Effector memory CD8-positive, alpha-beta T cell (primary cell): ENCODE results near the gene HIPK3.
A peak's percentile ranks its signal among the peaks of the same experiment; 100 is the strongest.
"Not testable (repeated sequence)": the region's sequence is repeated elsewhere in the genome, so short reads cannot be mapped to it uniquely, and the experiment has no call there.

ENCODE experiments used
- ATAC-seq: fragments of 150-1000 bp; cut with Tn5 transposase; replicated peaks from 2 replicates; pipeline ENCODE4 v1.10.0; 2021; ENCODE audit warnings: mild to moderate bottlenecking, moderate library complexity
- DNase-seq, 3 experiments: peaks; one replicate each; pipeline ENCODE4 v3.0.0; 2021
- H3K27ac Mint-ChIP-seq, 2 donors: one replicate each; pipeline ENCODE4 v1.8.0; 2022; ENCODE audit warnings: mild to moderate bottlenecking in 2 of 2, mixed read lengths in 2 of 2, moderate library complexity in 2 of 2
- H3K27me3 Mint-ChIP-seq, 2 donors: one replicate each; pipeline ENCODE4 v1.8.0; 2022; ENCODE audit warnings: mixed read lengths in 2 of 2
- H3K36me3 Mint-ChIP-seq: one replicate; pipeline ENCODE4 v1.8.0; 2022; ENCODE audit warnings: mild to moderate bottlenecking, moderate library complexity, mixed read lengths; ENCODE audit not compliant: insufficient read depth
- H3K4me1 Mint-ChIP-seq, 2 donors: one replicate each; pipeline ENCODE4 v1.8.0; 2022; ENCODE audit warnings: low read depth in 2 of 2, mixed read lengths in 2 of 2
- H3K4me3 Mint-ChIP-seq, 2 donors: one replicate each; pipeline ENCODE4 v1.8.0; 2022; ENCODE audit warnings: mild to moderate bottlenecking in 2 of 2, mixed read lengths in 2 of 2, moderate library complexity in 2 of 2
- H3K9me3 Mint-ChIP-seq, 2 donors: one replicate each; pipeline ENCODE4 v1.8.0; 2022; ENCODE audit warnings: mixed read lengths in 2 of 2

HIPK3 gene

GRCh38 chr11:33242575-33242974, 14.6 kb upstream of the HIPK3 start:
- no peak overlapping the region for H3K4me3 Mint-ChIP-seq
- no peaks in the 10 kb centered on the region for H3K9me3 Mint-ChIP-seq
- peaks cover 20 to 29% of the 10 kb centered on the region in 2 donors for H3K27me3 Mint-ChIP-seq
- no peak for DNase-seq
- no peak for ATAC-seq
- no peaks in the 10 kb centered on the region for H3K4me1 Mint-ChIP-seq
- H3K36me3 Mint-ChIP-seq: no peaks in the 10 kb centered on the region
- H3K27ac Mint-ChIP-seq: no peak overlapping the region

- not testable (repeated sequence) for ATAC-seq
These were observed 13.5 kb upstream of the HIPK3 start for GRCh38 chr11:33243654-33244053.

GRCh38 chr11:33248416-33248971, 8.7 kb upstream of the HIPK3 start:
- no peak for DNase-seq

More at GRCh38 chr11:33243654-33244053, 13.5 kb upstream of the HIPK3 start:
- not testable (repeated sequence) for H3K4me3 Mint-ChIP-seq, H3K36me3 Mint-ChIP-seq, H3K4me1 Mint-ChIP-seq, DNase-seq, H3K27ac Mint-ChIP-seq, H3K9me3 Mint-ChIP-seq
- peaks cover 28 to 40% of the 10 kb centered on the region in 2 donors for H3K27me3 Mint-ChIP-seq

GRCh38 chr11:33256031-33256812, 959 bp upstream of the HIPK3 start:
- peak overlapping the region; percentile 93 to 99 for H3K4me3 Mint-ChIP-seq
- ATAC-seq (no peak), DNase-seq (no peak)
- peaks cover 0 to 1% of the 10 kb centered on the region in 2 donors for H3K27me3 Mint-ChIP-seq
- peak overlapping the region; percentile 98 to 99 for H3K27ac Mint-ChIP-seq
- no peaks in the 10 kb centered on the region for H3K9me3 Mint-ChIP-seq
- peaks cover 15 to 27% of the 10 kb centered on the region in 2 donors for H3K4me1 Mint-ChIP-seq
- peaks cover 11% of the 10 kb centered on the region for H3K36me3 Mint-ChIP-seq

More at GRCh38 chr11:33248416-33248971, 8.7 kb upstream of the HIPK3 start:
- H3K36me3 Mint-ChIP-seq: no peaks in the 10 kb centered on the region
- H3K27me3 Mint-ChIP-seq: peaks cover 30 to 34% of the 10 kb centered on the region in 2 donors
- no peaks in the 10 kb centered on the region for H3K4me1 Mint-ChIP-seq
- no peaks in the 10 kb centered on the region for H3K9me3 Mint-ChIP-seq
- H3K4me3 Mint-ChIP-seq: no peak overlapping the region
- H3K27ac Mint-ChIP-seq: no peak overlapping the region
- ATAC-seq: no peak

- peaks cover 21 to 32% of the 10 kb centered on the region in 2 donors for H3K4me1 Mint-ChIP-seq
- H3K4me3 Mint-ChIP-seq: peak overlapping the region; percentile 93 to 99
- H3K27ac Mint-ChIP-seq: peak overlapping the region; percentile 98 to 99
- ATAC-seq (no peak), DNase-seq (no peak)
- peaks cover 13% of the 10 kb centered on the region for H3K36me3 Mint-ChIP-seq
- H3K27me3 Mint-ChIP-seq: no peaks in the 10 kb centered on the region
- no peaks in the 10 kb centered on the region for H3K9me3 Mint-ChIP-seq
These were observed 395 bp upstream of the HIPK3 start for GRCh38 chr11:33256813-33257159.

- peak overlapping the region; percentile 98 to 99 for H3K27ac Mint-ChIP-seq
- no peaks in the 10 kb centered on the region for H3K9me3 Mint-ChIP-seq
- H3K4me3 Mint-ChIP-seq: peak overlapping the region; percentile 93 to 99
- peak; percentile 67 for ATAC-seq
- peak; percentile 57 to 76 (median 70) for DNase-seq
- H3K27me3 Mint-ChIP-seq: no peaks in the 10 kb centered on the region
- H3K4me1 Mint-ChIP-seq: peaks cover 28 to 42% of the 10 kb centered on the region in 2 donors
- H3K36me3 Mint-ChIP-seq: peaks cover 14% of the 10 kb centered on the region
These were observed 883 bp downstream of the HIPK3 start for GRCh38 chr11:33257897-33258630.

- Mint-ChIP-seq H3K4me1 (peaks cover 32 to 46% of the 10 kb centered on the region in 2 donors), H3K27me3 (no peaks in the 10 kb centered on the region), H3K27ac (peak overlapping the region; percentile 98 to 99), H3K36me3 (peaks cover 14% of the 10 kb centered on the region), H3K9me3 (no peaks in the 10 kb centered on the region), H3K4me3 (peak overlapping the region; percentile 93 to 99)
- ATAC-seq (peak; percentile 2), DNase-seq (no peak)
These were observed 1.5 kb downstream of the HIPK3 start for GRCh38 chr11:33258631-33259205.

GRCh38 chr11:33259869-33260268, 2.7 kb downstream of the HIPK3 start:
- DNase-seq: no peak
- ATAC-seq: no peak
- Mint-ChIP-seq H3K9me3 (no peaks in the 10 kb centered on the region), H3K27me3 (no peaks in the 10 kb centered on the region), H3K4me1 (peaks cover 34 to 51% of the 10 kb centered on the region in 2 donors), H3K27ac (peak overlapping the region in 1 of 2 donors; percentile 98), H3K4me3 (peak overlapping the region; percentile 93 to 99), H3K36me3 (peaks cover 14% of the 10 kb centered on the region)

GRCh38 chr11:33261350-33261749, 4.2 kb downstream of the HIPK3 start:
- ATAC-seq, H3K27me3 Mint-ChIP-seq, DNase-seq, H3K9me3 Mint-ChIP-seq: not testable (repeated sequence)
- H3K36me3 Mint-ChIP-seq: peaks cover 14% of the 10 kb centered on the region
- peak overlapping the region in 1 of 2 donors; percentile 50 for H3K27ac Mint-ChIP-seq
- H3K4me3 Mint-ChIP-seq: peak overlapping the region in 1 of 2 donors; percentile 25
- H3K4me1 Mint-ChIP-seq: peaks cover 38 to 48% of the 10 kb centered on the region in 2 donors

- peaks cover 39 to 41% of the 10 kb centered on the region in 2 donors for H3K4me1 Mint-ChIP-seq
- ATAC-seq (no peak), DNase-seq (no peak)
- no peaks in the 10 kb centered on the region for H3K9me3 Mint-ChIP-seq
- H3K36me3 Mint-ChIP-seq: peaks cover 14% of the 10 kb centered on the region
- no peaks in the 10 kb centered on the region for H3K27me3 Mint-ChIP-seq
- no peak overlapping the region for H3K4me3 Mint-ChIP-seq
- no peak overlapping the region for H3K27ac Mint-ChIP-seq
These were observed 4.9 kb downstream of the HIPK3 start for GRCh38 chr11:33262011-33262645.

- Mint-ChIP-seq H3K9me3 (no peaks in the 10 kb centered on the region), H3K27ac (peak overlapping the region in 1 of 2 donors; percentile 57), H3K36me3 (peaks cover 8% of the 10 kb centered on the region), H3K4me1 (peaks cover 35 to 39% of the 10 kb centered on the region in 2 donors), H3K4me3 (no peak overlapping the region), H3K27me3 (no peaks in the 10 kb centered on the region)
- DNase-seq: no peak
- no peak for ATAC-seq
These were observed 6.4 kb downstream of the HIPK3 start for GRCh38 chr11:33263549-33263948.

- H3K9me3 Mint-ChIP-seq: no peaks in the 10 kb centered on the region
- H3K4me1 Mint-ChIP-seq: peaks cover 36 to 42% of the 10 kb centered on the region in 2 donors
- DNase-seq (no peak), ATAC-seq (no peak)
- H3K36me3 Mint-ChIP-seq: peaks cover 3% of the 10 kb centered on the region
- H3K27ac Mint-ChIP-seq: no peak overlapping the region
- no peaks in the 10 kb centered on the region for H3K27me3 Mint-ChIP-seq
- peak overlapping the region in 1 of 2 donors; percentile 10 for H3K4me3 Mint-ChIP-seq
These were observed 7.7 kb downstream of the HIPK3 start for GRCh38 chr11:33264926-33265325.
